Measurements from ENCODE around the gene STXBP6. TPM values are rescaled to one million over a fixed set of nuclear protein-coding genes. Genes with fewer than 3 reads are reported as not detected.

Gene STXBP6
- total RNA-seq, 1 donor from 2014 or later, result 27.1 TPM

DNA sequence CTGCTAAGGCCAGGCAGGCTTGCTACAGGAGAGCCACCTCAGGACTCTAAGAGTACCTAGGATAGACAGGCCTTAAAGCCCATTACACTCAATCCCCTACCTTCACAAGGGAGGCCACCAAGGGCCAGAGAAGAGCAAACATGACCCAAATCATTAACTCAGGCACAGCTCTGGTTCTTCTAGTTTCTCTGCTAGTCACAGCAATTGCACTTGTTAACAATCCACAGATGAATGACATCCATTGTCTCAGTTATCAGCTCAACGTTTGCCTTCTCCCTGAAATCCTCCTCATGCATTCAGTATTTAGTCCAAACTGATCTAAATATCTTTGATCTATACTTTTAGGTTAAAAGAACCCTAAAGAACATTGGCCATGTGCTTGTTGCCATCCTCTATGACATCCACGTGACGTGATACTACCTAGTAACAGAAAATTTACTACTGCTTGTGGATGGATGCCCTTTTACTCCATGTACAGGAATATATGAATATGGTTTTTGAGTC, 164.5 kb downstream of the STXBP6 start:
- Histone ChIP-seq H3K27me3 (ENCODE audit: insufficient read depth, low read length) (no peaks in the 10 kb centered on the region), H3K79me2 (ENCODE audit: insufficient read depth, low read length) (no peaks in the 10 kb centered on the region), H3K27ac (ENCODE audit: low read depth, low read length) (no peak overlapping the region), H3K4me1 (ENCODE audit: insufficient read depth, low read length) (peaks cover 5% of the 10 kb centered on the region), H3K9ac (ENCODE audit: low read length) (no peak overlapping the region), H2AFZ (ENCODE audit: low read depth, low read length) (no peak overlapping the region), H3K4me3 (ENCODE audit: insufficient read depth, low read depth, low read length) (no peak overlapping the region), H3K4me2 (ENCODE audit: low read length) (no peak overlapping the region), H3K9me3 (ENCODE audit: insufficient read depth, low read depth, low read length) (no peaks in the 10 kb centered on the region), H3K36me3 (ENCODE audit: insufficient read depth, low read length) (no peaks in the 10 kb centered on the region), H4K20me1 (ENCODE audit: insufficient read depth, low read length) (no peaks in the 10 kb centered on the region)
- no peak overlapping the region for H3K27ac Mint-ChIP-seq (ENCODE audit: unreplicated experiment)
- DNase-seq (ENCODE audit: low read depth) (no peak), FAIRE-seq (peak; percentile 23)
- H3K4me3 Mint-ChIP-seq (ENCODE audit: unreplicated experiment), result no peak overlapping the region
- peaks cover 6% of the 10 kb centered on the region for H3K36me3 Mint-ChIP-seq (ENCODE audit: low read depth, unreplicated experiment)
- H3K27me3 Mint-ChIP-seq (ENCODE audit: low read depth, unreplicated experiment), result no peaks in the 10 kb centered on the region
- no peak for TF ChIP-seq EZH2 (IDR thresholded peaks at IDR 0.05; ENCODE audit: insufficient read depth, low read length)
- TF ChIP-seq, protein P1, sequence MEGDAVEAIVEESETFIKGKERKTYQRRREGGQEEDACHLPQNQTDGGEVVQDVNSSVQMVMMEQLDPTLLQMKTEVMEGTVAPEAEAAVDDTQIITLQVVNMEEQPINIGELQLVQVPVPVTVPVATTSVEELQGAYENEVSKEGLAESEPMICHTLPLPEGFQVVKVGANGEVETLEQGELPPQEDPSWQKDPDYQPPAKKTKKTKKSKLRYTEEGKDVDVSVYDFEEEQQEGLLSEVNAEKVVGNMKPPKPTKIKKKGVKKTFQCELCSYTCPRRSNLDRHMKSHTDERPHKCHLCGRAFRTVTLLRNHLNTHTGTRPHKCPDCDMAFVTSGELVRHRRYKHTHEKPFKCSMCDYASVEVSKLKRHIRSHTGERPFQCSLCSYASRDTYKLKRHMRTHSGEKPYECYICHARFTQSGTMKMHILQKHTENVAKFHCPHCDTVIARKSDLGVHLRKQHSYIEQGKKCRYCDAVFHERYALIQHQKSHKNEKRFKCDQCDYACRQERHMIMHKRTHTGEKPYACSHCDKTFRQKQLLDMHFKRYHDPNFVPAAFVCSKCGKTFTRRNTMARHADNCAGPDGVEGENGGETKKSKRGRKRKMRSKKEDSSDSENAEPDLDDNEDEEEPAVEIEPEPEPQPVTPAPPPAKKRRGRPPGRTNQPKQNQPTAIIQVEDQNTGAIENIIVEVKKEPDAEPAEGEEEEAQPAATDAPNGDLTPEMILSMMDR (IDR thresholded peaks at IDR 0.05; ENCODE audit: insufficient read depth, low read depth, low read length), result no peak
- no peaks in the 10 kb centered on the region for H3K9me3 Mint-ChIP-seq (ENCODE audit: unreplicated experiment)
- peaks cover 25% of the 10 kb centered on the region for H3K4me1 Mint-ChIP-seq (ENCODE audit: low read depth, unreplicated experiment)

DNA sequence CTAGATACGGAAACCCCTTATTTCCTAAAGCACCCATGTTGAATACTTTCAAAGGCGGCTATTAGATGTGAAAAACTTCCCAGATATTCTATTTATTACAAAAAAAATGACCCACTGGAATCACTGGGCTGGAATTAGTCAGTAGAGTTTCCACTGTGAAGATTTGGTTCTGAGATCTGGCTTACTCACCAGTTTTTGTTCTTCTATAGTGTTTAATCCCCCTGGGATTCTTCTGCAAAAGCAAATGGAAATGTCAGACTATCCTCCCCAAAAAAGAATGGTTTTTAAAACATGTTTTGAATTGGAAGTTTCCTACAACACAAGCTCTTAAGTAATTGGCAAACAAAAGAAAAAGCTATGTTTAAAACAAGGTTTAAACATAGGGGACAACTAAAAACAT, 166.4 kb downstream of the STXBP6 start:
- Histone ChIP-seq H3K4me3 (ENCODE audit: insufficient read depth, low read depth, low read length) (no peak overlapping the region), H3K4me1 (ENCODE audit: insufficient read depth, low read length) (peaks cover 5% of the 10 kb centered on the region), H2AFZ (ENCODE audit: low read depth, low read length) (no peak overlapping the region), H3K4me2 (ENCODE audit: low read length) (no peak overlapping the region), H3K79me2 (ENCODE audit: insufficient read depth, low read length) (no peaks in the 10 kb centered on the region), H3K9ac (ENCODE audit: low read length) (no peak overlapping the region), H3K27me3 (ENCODE audit: insufficient read depth, low read length) (no peaks in the 10 kb centered on the region), H3K9me3 (ENCODE audit: insufficient read depth, low read depth, low read length) (no peaks in the 10 kb centered on the region), H3K27ac (ENCODE audit: low read depth, low read length) (no peak overlapping the region), H4K20me1 (ENCODE audit: insufficient read depth, low read length) (no peaks in the 10 kb centered on the region), H3K36me3 (ENCODE audit: insufficient read depth, low read length) (no peaks in the 10 kb centered on the region)
- TF ChIP-seq, protein P1 (IDR thresholded peaks at IDR 0.05; ENCODE audit: insufficient read depth, low read depth, low read length), result no peak
- TF ChIP-seq EZH2 (IDR thresholded peaks at IDR 0.05; ENCODE audit: insufficient read depth, low read length), result no peak
- peaks cover 32% of the 10 kb centered on the region for H3K4me1 Mint-ChIP-seq (ENCODE audit: low read depth, unreplicated experiment)
- no peak overlapping the region for H3K4me3 Mint-ChIP-seq (ENCODE audit: unreplicated experiment)
- H3K27ac Mint-ChIP-seq (ENCODE audit: unreplicated experiment), result no peak overlapping the region
- no peaks in the 10 kb centered on the region for H3K36me3 Mint-ChIP-seq (ENCODE audit: low read depth, unreplicated experiment)
- DNase-seq (ENCODE audit: low read depth) (no peak), FAIRE-seq (no peak)
- H3K27me3 Mint-ChIP-seq (ENCODE audit: low read depth, unreplicated experiment), result no peaks in the 10 kb centered on the region
- H3K9me3 Mint-ChIP-seq (ENCODE audit: unreplicated experiment), result no peaks in the 10 kb centered on the region

DNA sequence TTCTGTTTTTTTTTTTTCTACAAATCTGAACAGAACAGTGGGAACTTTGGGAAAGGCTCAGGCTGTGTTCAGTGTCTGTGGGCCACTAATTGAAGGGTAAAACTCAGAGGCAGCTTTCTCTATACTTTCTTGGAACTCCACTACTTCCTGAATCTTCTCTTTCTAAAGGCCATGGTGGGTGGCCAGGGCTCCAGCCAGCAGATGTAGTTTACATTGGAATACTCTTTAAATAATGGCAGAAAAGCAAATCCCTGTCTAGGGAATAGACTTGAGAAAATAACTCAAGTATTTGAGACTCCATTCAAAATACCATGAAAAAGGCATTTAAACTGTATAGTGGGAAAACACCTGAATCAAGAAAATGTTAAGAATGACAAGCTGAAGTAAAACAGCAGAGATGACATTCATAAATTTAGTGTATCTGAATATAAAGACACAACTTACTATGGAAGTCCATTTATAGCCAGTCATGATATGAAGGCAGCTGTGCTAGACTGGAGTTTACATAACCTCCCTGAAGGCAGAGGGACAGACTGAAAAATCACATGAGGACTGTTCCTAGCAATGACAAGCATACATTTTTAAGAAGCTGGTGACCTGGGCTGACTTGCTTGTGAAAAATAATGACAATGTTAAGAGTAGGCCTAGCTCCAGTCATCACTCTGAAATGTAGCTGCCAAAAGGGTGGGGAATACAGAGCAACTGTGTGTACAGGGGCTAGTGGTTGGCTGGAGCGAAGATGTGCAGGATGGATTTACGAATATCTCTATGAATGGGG, 168.6 kb downstream of the STXBP6 start:
- H3K9me3 ChIP-seq (ENCODE audit: insufficient read depth, low read depth, low read length), result no peaks in the 10 kb centered on the region
- H3K79me2 ChIP-seq (ENCODE audit: insufficient read depth, low read length), result no peaks in the 10 kb centered on the region
- no peaks in the 10 kb centered on the region for H4K20me1 ChIP-seq (ENCODE audit: insufficient read depth, low read length)
- Mint-ChIP-seq H3K27me3 (ENCODE audit: low read depth, unreplicated experiment) (no peaks in the 10 kb centered on the region), H3K27ac (ENCODE audit: unreplicated experiment) (peak overlapping the region; percentile 54), H3K36me3 (ENCODE audit: low read depth, unreplicated experiment) (no peaks in the 10 kb centered on the region), H3K4me1 (ENCODE audit: low read depth, unreplicated experiment) (peaks cover 22% of the 10 kb centered on the region), H3K9me3 (ENCODE audit: unreplicated experiment) (no peaks in the 10 kb centered on the region), H3K4me3 (ENCODE audit: unreplicated experiment) (no peak overlapping the region)
- TF ChIP-seq EZH2 (IDR thresholded peaks at IDR 0.05; ENCODE audit: insufficient read depth, low read length), result no peak
- TF ChIP-seq, protein P1 (IDR thresholded peaks at IDR 0.05; ENCODE audit: insufficient read depth, low read depth, low read length), result no peak
- DNase-seq (ENCODE audit: low read depth), result no peak
- no peak overlapping the region for H3K9ac ChIP-seq (ENCODE audit: low read length)
- no peaks in the 10 kb centered on the region for H3K4me1 ChIP-seq (ENCODE audit: insufficient read depth, low read length)
- no peak overlapping the region for H3K27ac ChIP-seq (ENCODE audit: low read depth, low read length)
- H3K36me3 ChIP-seq (ENCODE audit: insufficient read depth, low read length), result no peaks in the 10 kb centered on the region
- H3K4me2 ChIP-seq (ENCODE audit: low read length), result no peak overlapping the region
- FAIRE-seq, result no peak
- no peak overlapping the region for H2AFZ ChIP-seq (ENCODE audit: low read depth, low read length)
- H3K4me3 ChIP-seq (ENCODE audit: insufficient read depth, low read depth, low read length), result no peak overlapping the region
- H3K27me3 ChIP-seq (ENCODE audit: insufficient read depth, low read length), result no peaks in the 10 kb centered on the region

Measured in astrocyte (in vitro differentiated cells and primary cell).